ENCODE measurements around the gene DNMT1.
"Not testable (repeated sequence)": the region's sequence is repeated elsewhere in the genome, so short reads cannot be mapped to it uniquely, and the experiment has no call there.

Gene DNMT1

DNA sequence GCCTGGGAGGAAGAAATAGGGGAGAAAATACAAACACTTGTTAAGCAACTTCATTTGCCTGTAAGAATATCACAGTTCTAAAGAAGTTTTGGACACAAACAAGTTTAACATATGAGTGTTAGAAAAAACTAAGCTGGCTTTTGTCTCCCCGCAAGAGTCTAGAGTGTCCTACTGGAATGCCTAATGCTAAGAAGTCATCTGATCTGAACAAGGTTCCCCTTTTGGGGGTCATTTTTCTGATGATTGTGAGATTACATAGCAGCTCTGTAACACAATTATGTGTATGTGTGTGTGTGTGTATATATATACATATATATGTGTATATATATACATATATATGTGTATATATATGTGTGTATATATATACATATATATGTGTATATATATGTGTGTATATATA is 12.7 kb downstream of the DNMT1 start:
- no peak for DNase-seq (ENCODE audit: low spot score)
- no peak overlapping the region for H3K27ac ChIP-seq
- CTCF ChIA-PET: no interaction called here
- TF ChIP-seq, protein P1, sequence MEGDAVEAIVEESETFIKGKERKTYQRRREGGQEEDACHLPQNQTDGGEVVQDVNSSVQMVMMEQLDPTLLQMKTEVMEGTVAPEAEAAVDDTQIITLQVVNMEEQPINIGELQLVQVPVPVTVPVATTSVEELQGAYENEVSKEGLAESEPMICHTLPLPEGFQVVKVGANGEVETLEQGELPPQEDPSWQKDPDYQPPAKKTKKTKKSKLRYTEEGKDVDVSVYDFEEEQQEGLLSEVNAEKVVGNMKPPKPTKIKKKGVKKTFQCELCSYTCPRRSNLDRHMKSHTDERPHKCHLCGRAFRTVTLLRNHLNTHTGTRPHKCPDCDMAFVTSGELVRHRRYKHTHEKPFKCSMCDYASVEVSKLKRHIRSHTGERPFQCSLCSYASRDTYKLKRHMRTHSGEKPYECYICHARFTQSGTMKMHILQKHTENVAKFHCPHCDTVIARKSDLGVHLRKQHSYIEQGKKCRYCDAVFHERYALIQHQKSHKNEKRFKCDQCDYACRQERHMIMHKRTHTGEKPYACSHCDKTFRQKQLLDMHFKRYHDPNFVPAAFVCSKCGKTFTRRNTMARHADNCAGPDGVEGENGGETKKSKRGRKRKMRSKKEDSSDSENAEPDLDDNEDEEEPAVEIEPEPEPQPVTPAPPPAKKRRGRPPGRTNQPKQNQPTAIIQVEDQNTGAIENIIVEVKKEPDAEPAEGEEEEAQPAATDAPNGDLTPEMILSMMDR (conservative IDR thresholded peaks at IDR 0.05; ENCODE audit: low read depth): no peak
- POLR2A ChIA-PET (ENCODE audit: low non-redundant PET): no interaction called here

GRCh38 chr19:10180459-10180858 is 14.3 kb downstream of the DNMT1 start:
- TF ChIP-seq, protein P1 (conservative IDR thresholded peaks at IDR 0.05; ENCODE audit: low read depth): no peak
- POLR2A ChIA-PET (ENCODE audit: low non-redundant PET): no interaction called here

GRCh38 chr19:10180024-10180423 is 14.7 kb downstream of the DNMT1 start:
- CTCF ChIA-PET; POLR2A ChIA-PET (ENCODE audit: low non-redundant PET); H3K27ac ChIP-seq; DNase-seq (ENCODE audit: low spot score): not testable (repeated sequence)

More at GRCh38 chr19:10180459-10180858, 14.3 kb downstream of the DNMT1 start:
- no peak for DNase-seq (ENCODE audit: low spot score)
- no peak overlapping the region for H3K27ac ChIP-seq
- CTCF ChIA-PET: no interaction called here

- TF ChIP-seq, protein P1 (conservative IDR thresholded peaks at IDR 0.05; ENCODE audit: low read depth): no peak
- no peak overlapping the region for H3K27ac ChIP-seq
- POLR2A ChIA-PET (ENCODE audit: low non-redundant PET): interaction anchor here (0.6 kb wide), 1 partner anchor 58 kb away, joined by 3 read pairs; no protein-coding TSS in a partner anchor
- no peak for DNase-seq (ENCODE audit: low spot score)
- CTCF ChIA-PET: no interaction called here
These were observed 21.2 kb downstream of the DNMT1 start for GRCh38 chr19:10173527-10173926.

DNA sequence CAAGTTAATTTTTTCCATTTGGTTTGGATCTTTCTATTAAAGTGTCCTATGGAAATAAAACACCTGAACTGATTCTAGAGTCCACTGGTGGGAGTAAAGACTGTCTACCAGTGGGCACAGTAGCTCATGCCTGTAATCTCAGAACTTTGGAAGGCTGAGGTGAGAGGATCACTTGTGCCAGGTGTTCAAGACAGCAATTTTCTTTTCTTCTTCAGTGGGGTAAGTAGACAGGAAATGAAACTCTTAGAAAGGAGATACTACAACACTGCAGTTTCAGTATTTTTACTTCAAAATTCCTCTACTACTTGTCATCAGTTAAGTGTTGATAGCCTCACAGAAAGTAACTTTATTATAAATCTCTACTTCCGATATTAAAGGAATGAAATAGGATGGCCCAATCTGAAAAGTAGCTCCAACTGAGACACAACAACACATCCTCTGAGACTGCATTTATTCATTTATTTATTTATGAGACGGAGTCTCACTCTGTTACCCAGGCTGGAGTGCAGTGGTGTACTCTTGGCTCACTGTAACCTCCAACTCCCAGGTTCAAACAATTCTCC is 26.3 kb downstream of the DNMT1 start:
- POLR2A ChIA-PET (ENCODE audit: low non-redundant PET): no interaction called here
- no peak overlapping the region for H3K27ac ChIP-seq
- DNase-seq (ENCODE audit: low spot score): no peak
- CTCF ChIA-PET: no interaction called here
- TF ChIP-seq, protein P1 (conservative IDR thresholded peaks at IDR 0.05; ENCODE audit: low read depth): no peak

- CTCF ChIA-PET: interaction anchor here (0.9 kb wide), 1 partner anchor 82 kb away, joined by 3 read pairs; no protein-coding TSS in a partner anchor
- H3K27ac ChIP-seq: no peak overlapping the region
- POLR2A ChIA-PET (ENCODE audit: low non-redundant PET): no interaction called here
- DNase-seq (ENCODE audit: low spot score): no peak
- TF ChIP-seq, protein P1 (conservative IDR thresholded peaks at IDR 0.05; ENCODE audit: low read depth): no peak
These were observed 27.3 kb downstream of the DNMT1 start for GRCh38 chr19:10167459-10167858.

- DNase-seq (ENCODE audit: low spot score); POLR2A ChIA-PET (ENCODE audit: low non-redundant PET); H3K27ac ChIP-seq: not testable (repeated sequence)
- CTCF ChIA-PET: interaction anchor here (0.9 kb wide), 1 partner anchor 83 kb away, joined by 3 read pairs; no protein-coding TSS in a partner anchor
These were observed 28.3 kb downstream of the DNMT1 start for GRCh38 chr19:10166501-10166900.

DNA sequence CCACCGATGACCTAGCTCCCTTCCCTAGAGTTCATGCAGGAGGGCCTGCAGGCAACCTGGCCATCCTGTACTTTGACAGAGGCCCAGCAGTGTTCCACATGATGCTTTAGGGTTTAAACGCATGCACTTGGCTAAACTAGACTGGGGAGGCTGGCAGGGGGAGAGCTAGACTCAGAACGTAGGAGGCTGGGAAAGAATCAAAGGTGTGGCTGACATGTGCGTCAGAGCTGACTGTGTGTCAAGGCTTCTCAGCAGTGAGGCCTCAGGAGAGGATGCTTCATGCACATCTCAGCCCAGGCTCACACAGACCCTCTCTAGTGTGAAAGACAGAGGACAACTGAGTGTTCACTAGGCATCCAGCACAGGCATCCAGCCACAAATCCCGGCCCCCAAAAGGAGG is 28.7 kb downstream of the DNMT1 start:
- TF ChIP-seq, protein P1 (conservative IDR thresholded peaks at IDR 0.05; ENCODE audit: low read depth): no peak
- DNase-seq (ENCODE audit: low spot score): no peak
- no peak overlapping the region for H3K27ac ChIP-seq
- POLR2A ChIA-PET (ENCODE audit: low non-redundant PET): no interaction called here
- CTCF ChIA-PET: no interaction called here

All from RWPE1 (cell line).